Left ventricle myocardium superior (tissue), 1 donor: ENCODE data around the gene CD300H. TPM values are rescaled to one million over a fixed set of nuclear protein-coding genes. Genes with fewer than 3 reads are reported as not detected.
A peak's percentile ranks its signal among the peaks of the same experiment; 100 is the strongest.
"Not testable (repeated sequence)": the region's sequence is repeated elsewhere in the genome, so short reads cannot be mapped to it uniquely, and the experiment has no call there.

Source experiments
- ATAC-seq: fragments of 200-7000 bp; cut with Tn5 transposase; one replicate; pipeline ENCODE4 v1.9.1; 2020; ENCODE audit warnings: mild to moderate bottlenecking, moderate library complexity
- DNase-seq: peaks from one replicate; pipeline ENCODE4 v3.0.0-alpha.2; 2020
- intact Hi-C: fragments of 100-400 bp; cut with micrococcal nuclease; formaldehyde crosslinking; loops from one replicate; pipeline ENCODE4 v1.11.0; 2022
- total RNA-seq: library from RNA; stranded (reverse); fragmentation: NEBNext Ultra II Directional; extraction: Animal tissue kit (Norgen Biotek cat#: 25700); gene quantifications from one replicate; pipeline ENCODE4 v1.2.1, GENCODE V29; 2021
- donor health status: DM: no; HTN: yes; CAD: no; lungs with severe emphysema.

Gene CD300H
- total RNA-seq, 1 donor from 2014 or later, result not detected

DNA sequence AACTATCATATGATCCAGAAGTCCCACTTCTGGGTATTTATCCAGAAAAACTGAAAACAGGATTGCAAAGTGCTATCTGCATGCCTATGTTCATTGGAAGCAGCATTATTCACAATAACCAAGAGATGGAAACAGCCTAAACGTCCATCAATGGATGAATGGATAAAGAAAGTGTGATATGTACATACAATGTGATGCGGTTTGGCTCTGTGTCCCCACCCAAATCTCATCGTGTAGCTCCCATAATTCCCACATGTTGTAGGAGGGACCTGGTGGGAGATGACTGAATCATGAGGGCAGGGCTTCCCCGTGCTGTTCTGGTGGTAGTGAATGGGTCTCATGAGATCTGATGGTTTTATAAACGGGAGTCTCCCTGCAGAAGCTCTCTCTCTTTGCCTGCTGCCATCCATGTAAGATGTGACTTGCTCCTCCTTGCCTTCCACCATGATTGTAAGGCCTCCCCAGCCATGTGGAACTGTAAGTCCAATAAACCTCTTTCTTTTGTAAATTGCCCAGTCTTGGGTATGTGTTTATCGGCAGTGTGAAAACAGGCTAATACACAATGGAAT, 48.8 kb downstream of the CD300H start:
- intact Hi-C loops, result not testable (repeated sequence)

DNA sequence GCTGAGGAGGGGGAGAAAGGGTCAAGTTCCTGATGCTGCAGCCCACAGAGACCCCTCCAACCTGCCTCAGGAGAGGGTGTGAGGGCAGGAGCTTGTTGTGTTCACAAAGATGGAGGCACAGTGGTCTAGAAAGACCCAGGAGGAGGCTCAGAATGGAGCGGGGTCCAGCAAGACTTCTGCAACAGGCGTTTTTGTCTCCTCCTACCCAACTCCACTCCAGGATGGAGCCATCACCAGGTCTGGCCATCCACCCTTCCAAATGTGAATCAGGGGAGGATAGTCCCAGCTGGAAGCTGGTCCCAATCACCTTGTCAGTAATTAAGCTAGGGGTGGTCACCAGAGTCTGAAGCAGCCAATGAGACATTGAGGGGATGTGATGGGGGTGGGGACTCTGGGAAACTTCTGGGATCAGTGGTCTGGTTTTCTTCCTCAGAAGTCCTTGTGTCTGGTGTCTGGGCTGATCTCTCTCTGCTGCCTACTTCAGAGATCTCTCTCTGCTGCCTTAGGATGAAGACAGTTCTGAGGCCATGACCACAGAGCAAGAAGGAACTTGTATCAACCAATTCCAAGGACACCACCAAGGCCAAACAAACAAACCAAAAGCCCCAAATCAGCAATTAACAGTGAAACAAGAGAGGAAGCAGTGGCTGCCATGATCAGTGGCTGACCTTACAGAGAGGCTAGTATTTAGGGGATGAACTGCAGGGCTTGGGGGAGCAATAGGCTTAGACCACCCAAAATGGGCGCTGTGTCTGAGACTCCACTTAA, 50.6 kb downstream of the CD300H start:
- DNase-seq (no peak), ATAC-seq (no peak)
- intact Hi-C loops, result no loop called here

More for the DNA sequence above, 48.8 kb downstream of the CD300H start:
- not testable (repeated sequence) for ATAC-seq, DNase-seq

DNA sequence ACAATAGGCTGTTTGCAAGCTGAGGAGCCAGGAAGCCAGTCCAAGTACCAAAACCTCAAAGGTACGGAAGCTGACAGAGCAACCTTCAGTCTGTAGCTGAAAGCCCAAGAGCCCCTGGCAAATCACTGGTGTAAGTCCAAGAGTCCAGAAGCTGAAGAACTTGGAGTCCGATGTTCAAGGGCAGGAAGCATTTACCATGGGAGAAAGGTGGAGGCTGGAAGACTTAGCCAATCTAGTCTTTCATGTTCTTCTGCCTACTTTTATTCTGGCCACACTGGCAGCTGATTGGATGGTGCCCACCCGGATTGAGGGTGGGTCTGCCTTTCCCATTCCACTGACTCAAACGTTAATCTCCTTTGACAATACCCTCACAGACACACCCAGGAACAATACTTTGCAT, 51.4 kb downstream of the CD300H start:
- no peak for DNase-seq
- ATAC-seq, result no peak
- intact Hi-C loops, result no loop called here

DNA sequence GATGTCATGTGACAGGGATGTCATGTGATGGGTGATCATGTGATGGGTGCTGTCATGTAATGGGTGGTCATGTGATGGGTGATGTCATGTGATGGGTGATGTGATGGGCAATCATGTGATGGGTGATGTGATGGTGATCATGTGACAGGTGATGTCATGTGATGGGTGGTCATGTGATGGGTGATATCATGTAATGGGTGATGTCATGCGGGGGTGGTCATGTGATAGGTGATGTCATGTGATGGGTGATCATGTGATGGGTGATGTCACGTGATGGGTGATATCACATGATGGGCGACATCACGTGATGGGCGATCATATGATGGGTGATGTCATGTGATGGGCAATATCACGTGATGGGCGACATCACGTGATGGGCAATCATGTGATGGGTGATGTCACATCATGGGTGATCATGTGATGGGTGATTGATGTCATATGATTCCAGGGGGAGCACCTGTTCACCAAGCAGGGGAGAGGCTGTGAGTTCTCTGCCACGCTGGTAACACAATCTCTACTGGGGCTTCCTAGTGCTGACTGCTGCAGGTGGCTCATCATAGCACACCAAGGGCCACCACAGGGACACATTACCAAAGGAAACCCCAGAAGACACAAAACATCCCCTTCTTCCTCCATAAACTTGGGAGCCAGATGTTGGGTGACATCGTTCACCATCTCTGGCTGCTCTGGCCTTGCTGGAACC, 52.5 kb downstream of the CD300H start:
- DNase-seq, result no peak
- ATAC-seq, result no peak
- intact Hi-C loops, result no loop called here

DNA sequence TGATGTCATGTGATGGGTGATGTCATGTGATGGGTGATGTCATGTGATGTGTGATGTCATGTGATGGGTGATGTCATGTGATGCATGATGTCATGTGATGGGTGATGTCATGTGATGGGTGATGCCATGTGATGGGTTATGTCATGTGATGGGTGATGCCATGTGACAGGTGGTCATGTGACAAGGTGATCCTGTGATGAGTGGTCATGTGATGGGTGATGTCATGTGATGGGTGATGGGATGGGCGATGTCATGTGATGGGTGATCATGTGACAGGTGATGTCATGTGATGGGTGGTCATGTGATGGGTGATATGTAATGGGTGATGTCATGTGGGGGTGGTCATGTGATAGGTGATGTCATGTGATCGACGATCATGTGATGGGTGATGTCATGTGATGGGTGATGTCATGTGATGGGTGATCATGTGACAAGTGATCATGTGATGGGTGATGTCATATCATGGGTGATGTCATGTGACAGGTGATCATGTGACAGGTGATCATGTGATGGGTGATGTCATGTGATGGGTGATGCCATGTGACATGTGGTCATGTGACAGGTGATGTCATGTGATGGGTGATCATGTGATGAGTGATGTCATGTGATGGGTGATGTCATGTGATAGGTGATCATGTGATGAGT, 53.2 kb downstream of the CD300H start:
- intact Hi-C loops, result no loop called here
- ATAC-seq (no peak), DNase-seq (no peak)

DNA sequence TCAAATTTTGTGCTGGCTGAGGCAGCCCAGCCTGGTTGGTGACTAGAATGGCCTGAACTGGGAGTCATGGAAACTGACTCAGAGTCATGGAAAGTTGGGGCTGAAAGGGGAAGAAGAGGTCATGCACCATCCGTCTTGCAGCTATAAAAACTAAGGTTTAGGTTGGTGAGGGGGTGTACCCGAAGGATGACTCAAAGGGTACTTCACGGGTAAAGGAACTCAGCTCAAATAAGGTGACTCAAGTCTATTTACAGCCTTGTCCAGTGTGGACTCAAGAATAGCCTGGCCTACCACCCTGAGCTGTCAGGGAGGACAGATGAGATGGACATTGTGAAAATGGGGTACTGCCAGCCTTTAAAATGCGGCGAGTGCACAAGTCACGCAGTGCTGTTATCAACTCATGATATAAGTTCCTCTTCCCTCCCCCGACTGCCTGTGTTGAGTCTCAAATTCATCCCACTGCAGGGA, 54.7 kb downstream of the CD300H start:
- no peak for ATAC-seq
- DNase-seq, result no peak
- intact Hi-C loops, result no loop called here

DNA sequence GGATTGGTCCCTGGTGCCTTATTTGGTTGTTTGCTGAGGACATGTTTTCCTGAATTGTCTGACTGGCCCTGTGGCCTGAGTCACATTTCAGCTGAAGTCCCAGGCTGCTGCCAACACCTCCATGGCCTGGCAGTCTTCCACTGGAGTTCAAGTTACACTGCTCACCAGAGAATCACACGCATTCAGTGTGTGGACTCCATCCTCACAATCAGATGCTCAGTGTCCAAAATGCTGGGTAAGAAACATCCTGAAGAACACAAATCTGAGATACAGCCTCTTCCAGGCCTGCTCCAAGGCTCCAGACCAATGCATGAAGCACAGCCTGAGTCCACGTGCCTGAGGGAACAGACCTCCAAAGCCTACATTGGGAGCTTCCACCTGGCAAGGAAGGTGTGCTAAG, 55.3 kb downstream of the CD300H start:
- intact Hi-C loops, result no loop called here
- DNase-seq, result peak; percentile 48
- peak; percentile 82 for ATAC-seq

Other genes with a start within 250 kb of the CD300H start
- 0.30 TPM for gene KIF19, start 241.3 kb downstream of the CD300H start, total RNA-seq
- gene BTBD17, start 205.6 kb downstream of the CD300H start, total RNA-seq, result not detected
- gene GPR142, start 200.0 kb downstream of the CD300H start, total RNA-seq, result 0.15 TPM
- gene GPRC5C, start 135.4 kb downstream of the CD300H start, total RNA-seq, result 34.4 TPM
- gene CD300A, start 100.9 kb downstream of the CD300H start, total RNA-seq, result 1.9 TPM
- gene CD300LB, start 36.0 kb downstream of the CD300H start, total RNA-seq, result 0.25 TPM
- gene CD300C, start 21.4 kb downstream of the CD300H start, total RNA-seq, result 0.82 TPM
- gene CD300LD, start 24.8 kb upstream of the CD300H start, total RNA-seq, result not detected
- gene CD300E, start 56.2 kb upstream of the CD300H start, total RNA-seq, result 0.27 TPM
- gene CD300LF, start 145.4 kb upstream of the CD300H start, total RNA-seq, result not detected
- 2.8 TPM for gene RAB37, start 169.7 kb upstream of the CD300H start, total RNA-seq
- 16.0 TPM for gene NHERF1, start 181.1 kb upstream of the CD300H start, total RNA-seq
- gene NAT9, start 208.8 kb upstream of the CD300H start, total RNA-seq, result 21.1 TPM